Astrocyte of the spinal cord (primary cell): ENCODE measurements around the gene LRRC51.

Source experiments
- DNase-seq: peaks from one replicate; pipeline ENCODE4 v3.0.0; 2011; ENCODE audit warnings: low read depth, low spot score
- H3K4me3 ChIP-seq: 2 replicates; pipeline ENCODE4 v1.5.1; 2011; ENCODE audit warnings: low read depth, mild to moderate bottlenecking, low read length, moderate library complexity
- in situ Hi-C: cut with HindIII; loops from 2 replicates; pipeline ENCODE4 v1.10.0; 2017; ENCODE audit warnings: low sequenced_read_pairs
- TF ChIP-seq, protein P1 (sequence below): IDR thresholded peaks from 2 replicates; pipeline ENCODE4 v1.5.1; 2012; ENCODE audit warnings: low read depth, mild to moderate bottlenecking, low read length, inconsistent platforms

LRRC51 gene

DNA sequence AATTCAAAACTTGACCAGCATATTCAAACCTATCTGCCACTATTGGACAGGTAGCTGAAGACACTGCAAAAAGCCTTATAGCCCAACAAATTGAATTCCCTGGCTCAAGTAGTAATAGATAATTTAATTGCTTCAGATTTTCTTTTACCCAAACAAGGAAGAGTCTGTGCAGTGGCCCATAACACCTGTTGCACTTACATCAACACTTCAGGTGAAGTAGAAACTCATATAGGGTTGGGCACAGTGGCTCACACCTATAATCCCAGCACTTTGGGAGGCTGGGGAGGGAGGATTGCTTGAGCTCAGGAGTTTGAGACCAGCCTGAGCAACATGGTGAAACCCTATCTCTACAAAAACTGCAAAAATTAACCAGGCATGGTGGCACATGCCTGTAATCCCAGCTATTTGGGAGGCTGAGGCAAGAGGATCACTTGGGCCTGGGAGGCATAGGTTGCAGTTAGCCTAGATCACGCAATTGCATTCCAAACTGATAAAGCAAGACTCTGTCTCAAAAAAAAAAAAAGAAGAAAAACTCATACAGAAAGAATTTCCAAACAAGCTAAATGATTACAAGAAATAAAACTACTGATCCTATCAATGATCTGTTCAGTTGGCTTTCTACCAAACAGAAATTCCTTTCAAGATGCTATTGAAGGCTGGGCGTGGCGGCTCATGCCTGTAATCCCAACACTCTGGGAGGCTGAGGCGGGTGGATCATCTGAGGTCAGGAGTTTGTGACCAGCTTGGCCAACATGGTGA lies 64.3 kb downstream of the LRRC51 start:
- TF ChIP-seq, protein P1, sequence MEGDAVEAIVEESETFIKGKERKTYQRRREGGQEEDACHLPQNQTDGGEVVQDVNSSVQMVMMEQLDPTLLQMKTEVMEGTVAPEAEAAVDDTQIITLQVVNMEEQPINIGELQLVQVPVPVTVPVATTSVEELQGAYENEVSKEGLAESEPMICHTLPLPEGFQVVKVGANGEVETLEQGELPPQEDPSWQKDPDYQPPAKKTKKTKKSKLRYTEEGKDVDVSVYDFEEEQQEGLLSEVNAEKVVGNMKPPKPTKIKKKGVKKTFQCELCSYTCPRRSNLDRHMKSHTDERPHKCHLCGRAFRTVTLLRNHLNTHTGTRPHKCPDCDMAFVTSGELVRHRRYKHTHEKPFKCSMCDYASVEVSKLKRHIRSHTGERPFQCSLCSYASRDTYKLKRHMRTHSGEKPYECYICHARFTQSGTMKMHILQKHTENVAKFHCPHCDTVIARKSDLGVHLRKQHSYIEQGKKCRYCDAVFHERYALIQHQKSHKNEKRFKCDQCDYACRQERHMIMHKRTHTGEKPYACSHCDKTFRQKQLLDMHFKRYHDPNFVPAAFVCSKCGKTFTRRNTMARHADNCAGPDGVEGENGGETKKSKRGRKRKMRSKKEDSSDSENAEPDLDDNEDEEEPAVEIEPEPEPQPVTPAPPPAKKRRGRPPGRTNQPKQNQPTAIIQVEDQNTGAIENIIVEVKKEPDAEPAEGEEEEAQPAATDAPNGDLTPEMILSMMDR, result no peak
- DNase-seq, result peak; percentile 36
- H3K4me3 ChIP-seq, result no peak overlapping the region
- in situ Hi-C loops, result no loop called here
